ENCODE data around the gene GNG12. TPM values are rescaled to one million over a fixed set of nuclear protein-coding genes. Genes with fewer than 3 reads are reported as not detected.

Gene GNG12
- total and polyA plus RNA-seq, 9 of the 15 experiments (the other 6 are each of a cell fraction or from before 2014, with no cell fraction given) = 2.6 to 6.0 (median 4.1) TPM

DNA sequence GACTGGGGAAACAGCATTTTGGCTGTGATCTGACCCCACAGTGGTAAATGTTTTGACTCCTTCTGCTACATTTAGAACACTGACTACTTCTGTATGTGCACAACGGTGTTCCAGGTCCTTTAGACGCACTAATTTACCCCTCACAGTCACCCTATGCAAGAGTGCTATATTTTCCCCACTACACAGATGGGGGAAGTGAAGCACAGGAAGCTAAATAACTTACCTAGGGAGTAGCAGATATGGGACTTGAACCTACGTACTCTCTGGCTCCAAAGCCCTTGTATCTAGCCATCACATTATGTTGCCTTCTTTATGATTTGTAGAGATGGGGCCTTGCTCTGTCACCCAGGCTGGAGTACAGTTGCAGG is 99.0 kb downstream of the GNG12 start (continued):
- no peak for TF ChIP-seq ZKSCAN1 (IDR thresholded peaks at IDR 0.05; ENCODE audit: low read depth, low read length)
- TF ChIP-seq PRPF4 (IDR thresholded peaks at IDR 0.05; ENCODE audit: insufficient read depth, low read depth, low read length, poor library complexity, severe bottlenecking) = no peak
- no peak for TF ChIP-seq ZNF561 (CRISPR knock-in tag; conservative IDR thresholded peaks at IDR 0.05)
- TF ChIP-seq, protein P1, sequence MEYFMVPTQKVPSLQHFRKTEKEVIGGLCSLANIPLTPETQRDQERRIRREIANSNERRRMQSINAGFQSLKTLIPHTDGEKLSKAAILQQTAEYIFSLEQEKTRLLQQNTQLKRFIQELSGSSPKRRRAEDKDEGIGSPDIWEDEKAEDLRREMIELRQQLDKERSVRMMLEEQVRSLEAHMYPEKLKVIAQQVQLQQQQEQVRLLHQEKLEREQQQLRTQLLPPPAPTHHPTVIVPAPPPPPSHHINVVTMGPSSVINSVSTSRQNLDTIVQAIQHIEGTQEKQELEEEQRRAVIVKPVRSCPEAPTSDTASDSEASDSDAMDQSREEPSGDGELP (CRISPR knock-in tag; IDR thresholded peaks at IDR 0.05; ENCODE audit: borderline replicate concordance) = no peak
- TF ChIP-seq TOE1 (IDR thresholded peaks at IDR 0.05; ENCODE audit: borderline replicate concordance) = no peak
- TF ChIP-seq TOE1 (CRISPR knock-in tag; IDR thresholded peaks at IDR 0.05; ENCODE audit: borderline replicate concordance, low read depth) = no peak
- TF ChIP-seq ZNF586 (CRISPR knock-in tag; conservative IDR thresholded peaks at IDR 0.05) = no peak
- TF ChIP-seq, protein P2, sequence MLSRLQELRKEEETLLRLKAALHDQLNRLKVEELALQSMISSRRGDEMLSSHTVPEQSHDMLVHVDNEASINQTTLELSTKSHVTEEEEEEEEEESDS (CRISPR knock-in tag; IDR thresholded peaks at IDR 0.05) = no peak
- TF ChIP-seq CBFA2T2 (conservative IDR thresholded peaks at IDR 0.05) = no peak
- TF ChIP-seq BCL6 (CRISPR knock-in tag; IDR thresholded peaks at IDR 0.05) = no peak
- no peak for TF ChIP-seq SRSF7 (optimal IDR thresholded peaks at IDR 0.05; ENCODE audit: low read depth, low read length)
- no peak for TF ChIP-seq KLF6 (CRISPR knock-in tag; IDR thresholded peaks at IDR 0.05; ENCODE audit: borderline replicate concordance)
- TF ChIP-seq FOXA3 (CRISPR knock-in tag; conservative IDR thresholded peaks at IDR 0.05 in 1 of 2, IDR thresholded peaks at IDR 0.05 in 1 of 2) = no peak
- TF ChIP-seq, protein P3, sequence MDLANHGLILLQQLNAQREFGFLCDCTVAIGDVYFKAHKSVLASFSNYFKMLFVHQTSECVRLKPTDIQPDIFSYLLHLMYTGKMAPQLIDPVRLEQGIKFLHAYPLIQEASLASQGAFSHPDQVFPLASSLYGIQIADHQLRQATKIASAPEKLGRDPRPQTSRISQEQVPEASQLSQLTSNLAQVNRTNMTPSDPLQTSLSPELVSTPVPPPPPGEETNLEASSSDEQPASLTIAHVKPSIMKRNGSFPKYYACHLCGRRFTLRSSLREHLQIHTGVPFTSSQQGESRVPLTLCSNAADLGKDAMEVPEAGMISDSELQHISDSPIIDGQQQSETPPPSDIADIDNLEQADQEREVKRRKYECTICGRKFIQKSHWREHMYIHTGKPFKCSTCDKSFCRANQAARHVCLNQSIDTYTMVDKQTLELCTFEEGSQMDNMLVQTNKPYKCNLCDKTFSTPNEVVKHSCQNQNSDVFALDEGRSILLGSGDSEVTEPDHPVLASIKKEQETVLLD (IDR thresholded peaks at IDR 0.05) = 0 out of 2 replicates have a peak, but pooled peaks have one; percentile 8
- TF ChIP-seq ZEB2 (IDR thresholded peaks at IDR 0.05) = no peak
- TF ChIP-seq ZBTB17 (CRISPR knock-in tag; IDR thresholded peaks at IDR 0.05) = 0 out of 2 replicates have a peak, but pooled peaks have one; percentile 9
- TF ChIP-seq, protein P4, sequence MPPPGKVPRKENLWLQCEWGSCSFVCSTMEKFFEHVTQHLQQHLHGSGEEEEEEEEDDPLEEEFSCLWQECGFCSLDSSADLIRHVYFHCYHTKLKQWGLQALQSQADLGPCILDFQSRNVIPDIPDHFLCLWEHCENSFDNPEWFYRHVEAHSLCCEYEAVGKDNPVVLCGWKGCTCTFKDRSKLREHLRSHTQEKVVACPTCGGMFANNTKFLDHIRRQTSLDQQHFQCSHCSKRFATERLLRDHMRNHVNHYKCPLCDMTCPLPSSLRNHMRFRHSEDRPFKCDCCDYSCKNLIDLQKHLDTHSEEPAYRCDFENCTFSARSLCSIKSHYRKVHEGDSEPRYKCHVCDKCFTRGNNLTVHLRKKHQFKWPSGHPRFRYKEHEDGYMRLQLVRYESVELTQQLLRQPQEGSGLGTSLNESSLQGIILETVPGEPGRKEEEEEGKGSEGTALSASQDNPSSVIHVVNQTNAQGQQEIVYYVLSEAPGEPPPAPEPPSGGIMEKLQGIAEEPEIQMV (tag; conservative IDR thresholded peaks at IDR 0.05; ENCODE audit: low read depth) = no peak
- no peak for TF ChIP-seq ZNF175 (CRISPR knock-in tag; IDR thresholded peaks at IDR 0.05; ENCODE audit: low read depth)
- no peak for TF ChIP-seq EZH2 (IDR thresholded peaks at IDR 0.05; ENCODE audit: borderline replicate concordance, low read depth, low read length)
- no peak for TF ChIP-seq HNRNPUL1 (IDR thresholded peaks at IDR 0.05; ENCODE audit: low read length)
- TF ChIP-seq, protein P5, sequence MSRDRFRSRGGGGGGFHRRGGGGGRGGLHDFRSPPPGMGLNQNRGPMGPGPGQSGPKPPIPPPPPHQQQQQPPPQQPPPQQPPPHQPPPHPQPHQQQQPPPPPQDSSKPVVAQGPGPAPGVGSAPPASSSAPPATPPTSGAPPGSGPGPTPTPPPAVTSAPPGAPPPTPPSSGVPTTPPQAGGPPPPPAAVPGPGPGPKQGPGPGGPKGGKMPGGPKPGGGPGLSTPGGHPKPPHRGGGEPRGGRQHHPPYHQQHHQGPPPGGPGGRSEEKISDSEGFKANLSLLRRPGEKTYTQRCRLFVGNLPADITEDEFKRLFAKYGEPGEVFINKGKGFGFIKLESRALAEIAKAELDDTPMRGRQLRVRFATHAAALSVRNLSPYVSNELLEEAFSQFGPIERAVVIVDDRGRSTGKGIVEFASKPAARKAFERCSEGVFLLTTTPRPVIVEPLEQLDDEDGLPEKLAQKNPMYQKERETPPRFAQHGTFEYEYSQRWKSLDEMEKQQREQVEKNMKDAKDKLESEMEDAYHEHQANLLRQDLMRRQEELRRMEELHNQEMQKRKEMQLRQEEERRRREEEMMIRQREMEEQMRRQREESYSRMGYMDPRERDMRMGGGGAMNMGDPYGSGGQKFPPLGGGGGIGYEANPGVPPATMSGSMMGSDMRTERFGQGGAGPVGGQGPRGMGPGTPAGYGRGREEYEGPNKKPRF (IDR thresholded peaks at IDR 0.05; ENCODE audit: low read depth, low read length) = no peak
- TF ChIP-seq KLF13 (tag; IDR thresholded peaks at IDR 0.05; ENCODE audit: borderline replicate concordance, low read depth) = no peak
- TF ChIP-seq NFIX (CRISPR knock-in tag; IDR thresholded peaks at IDR 0.05; ENCODE audit: low read depth) = no peak
- TF ChIP-seq GATAD2A (IDR thresholded peaks at IDR 0.05) = no peak
- no peak for TF ChIP-seq ELF2 (CRISPR knock-in tag; IDR thresholded peaks at IDR 0.05)

Data from K562 (cell line).